Astrocyte (in vitro differentiated cells and primary cell): ENCODE measurements around the gene SLC25A18. TPM values are rescaled to one million over a fixed set of nuclear protein-coding genes. Genes with fewer than 3 reads are reported as not detected.

Experiments
- DNase-seq: peaks from one replicate; pipeline ENCODE4 v3.0.0-alpha.2; 2010; ENCODE audit warnings: low read depth
- FAIRE-seq: peaks from 2 replicates; lab custom pipeline; 2011; peaks lifted over from hg19 to GRCh38; lab: Jason Lieb, UNC
- H2AFZ ChIP-seq: 2 replicates; pipeline ENCODE4 v1.6.0; 2012; ENCODE audit warnings: low read depth, low read length, inconsistent platforms
- H3K27ac ChIP-seq: 2 replicates; pipeline ENCODE4 v1.5.1; 2011; ENCODE audit warnings: low read depth, low read length, inconsistent platforms
- H3K27me3 ChIP-seq: 2 replicates; pipeline ENCODE4 v1.6.0; 2011; ENCODE audit warnings: low read length, inconsistent platforms; ENCODE audit not compliant: insufficient read depth
- H3K36me3 ChIP-seq: 2 replicates; pipeline ENCODE4 v1.5.1; 2011; ENCODE audit warnings: low read length, inconsistent platforms; ENCODE audit not compliant: insufficient read depth
- H3K4me1 ChIP-seq: 2 replicates; pipeline ENCODE4 v1.5.1; 2011; ENCODE audit warnings: low read length, inconsistent platforms; ENCODE audit not compliant: insufficient read depth
- H3K4me2 ChIP-seq: 2 replicates; pipeline ENCODE4 v1.6.0; 2012; ENCODE audit warnings: low read length, inconsistent platforms
- H3K4me3 ChIP-seq: 2 replicates; pipeline ENCODE4 v1.5.1; 2011; ENCODE audit warnings: low read depth, mild to moderate bottlenecking, low read length, inconsistent platforms; ENCODE audit not compliant: insufficient read depth
- H3K79me2 ChIP-seq: 2 replicates; pipeline ENCODE4 v1.6.0; 2012; ENCODE audit warnings: mild to moderate bottlenecking, low read length, inconsistent platforms; ENCODE audit not compliant: insufficient read depth
- H3K9ac ChIP-seq: 2 replicates; pipeline ENCODE4 v1.6.0; 2012; ENCODE audit warnings: mild to moderate bottlenecking, low read length, inconsistent platforms
- H3K9me3 ChIP-seq: 2 replicates; pipeline ENCODE4 v1.5.1; 2012; ENCODE audit warnings: low read depth, mild to moderate bottlenecking, low read length, inconsistent platforms; ENCODE audit not compliant: insufficient read depth
- H4K20me1 ChIP-seq: 2 replicates; pipeline ENCODE4 v1.6.0; 2012; ENCODE audit warnings: low read length, inconsistent platforms; ENCODE audit not compliant: insufficient read depth
- H3K27ac Mint-ChIP-seq: one replicate; pipeline ENCODE4 v1.8.0; 2021; ENCODE audit warnings: mild to moderate bottlenecking, mixed read lengths; ENCODE audit not compliant: unreplicated experiment
- H3K27me3 Mint-ChIP-seq: one replicate; pipeline ENCODE4 v1.8.0; 2021; ENCODE audit warnings: low read depth, mixed read lengths; ENCODE audit not compliant: unreplicated experiment
- H3K36me3 Mint-ChIP-seq: one replicate; pipeline ENCODE4 v1.8.0; 2021; ENCODE audit warnings: low read depth, mixed read lengths; ENCODE audit not compliant: unreplicated experiment
- H3K4me1 Mint-ChIP-seq: one replicate; pipeline ENCODE4 v1.8.0; 2021; ENCODE audit warnings: low read depth, mixed read lengths; ENCODE audit not compliant: unreplicated experiment
- H3K4me3 Mint-ChIP-seq: one replicate; pipeline ENCODE4 v1.8.0; 2021; ENCODE audit warnings: mild to moderate bottlenecking, moderate library complexity, mixed read lengths; ENCODE audit not compliant: unreplicated experiment
- H3K9me3 Mint-ChIP-seq: one replicate; pipeline ENCODE4 v1.8.0; 2021; ENCODE audit warnings: mild to moderate bottlenecking, mixed read lengths; ENCODE audit not compliant: unreplicated experiment
- CTCF ChIP-seq: IDR thresholded peaks from 2 replicates; pipeline ENCODE4 v1.5.1; 2011; ENCODE audit warnings: low read depth, mild to moderate bottlenecking, inconsistent platforms, low read length, moderate library complexity; ENCODE audit not compliant: insufficient read depth
- EZH2 ChIP-seq: IDR thresholded peaks from 2 replicates; pipeline ENCODE4 v1.6.1; 2012; ENCODE audit warnings: mild to moderate bottlenecking, low read length, inconsistent platforms; ENCODE audit not compliant: insufficient read depth
- total RNA-seq: library from RNA; stranded (reverse); gene quantifications from 2 replicates; pipeline ENCODE4 v1.2.1, GENCODE V29; 2021

Gene SLC25A18
- total RNA-seq, 1 donor from 2014 or later: 0.48 TPM

DNA sequence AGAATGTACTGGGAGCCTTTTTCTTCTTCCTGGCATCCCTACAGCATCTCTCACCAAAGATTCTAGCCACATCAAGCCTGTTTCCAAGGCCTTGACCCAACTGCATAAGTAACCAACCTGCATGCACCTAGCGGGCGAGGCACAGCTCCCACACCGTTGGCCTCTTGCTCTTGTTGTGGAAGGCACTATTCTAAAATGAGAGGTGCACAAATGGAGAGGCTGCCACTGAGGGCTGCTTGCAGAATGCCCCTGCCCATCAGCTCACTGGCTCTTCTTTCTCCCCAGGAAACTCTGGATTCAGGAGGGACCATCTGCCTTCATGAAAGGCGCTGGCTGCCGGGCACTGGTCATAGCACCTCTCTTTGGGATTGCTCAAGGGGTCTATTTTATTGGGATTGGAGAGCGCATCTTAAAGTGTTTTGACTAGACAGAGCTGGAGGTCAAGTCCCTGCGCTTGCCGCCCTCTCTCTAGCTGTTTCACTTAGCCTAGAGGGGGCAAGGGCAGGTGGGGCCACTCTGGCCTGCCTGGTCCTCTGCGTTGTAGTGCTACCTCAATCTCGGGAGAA lies 26.6 kb downstream of the SLC25A18 start:
- FAIRE-seq (no peak), DNase-seq (no peak)
- Histone ChIP-seq H3K9ac (no peak overlapping the region), H3K4me3 (no peak overlapping the region), H3K4me2 (no peak overlapping the region), H3K27me3 (no peaks in the 10 kb centered on the region), H3K36me3 (peaks cover 33% of the 10 kb centered on the region), H3K9me3 (no peaks in the 10 kb centered on the region), H4K20me1 (peaks cover 6% of the 10 kb centered on the region), H2AFZ (no peak overlapping the region), H3K4me1 (no peaks in the 10 kb centered on the region), H3K79me2 (no peaks in the 10 kb centered on the region), H3K27ac (no peak overlapping the region)
- Mint-ChIP-seq H3K4me1 (no peaks in the 10 kb centered on the region), H3K27me3 (no peaks in the 10 kb centered on the region), H3K27ac (no peak overlapping the region), H3K9me3 (no peaks in the 10 kb centered on the region), H3K36me3 (peaks cover 8% of the 10 kb centered on the region), H3K4me3 (no peak overlapping the region)
- no peak for TF ChIP-seq EZH2
- TF ChIP-seq CTCF: no peak

DNA sequence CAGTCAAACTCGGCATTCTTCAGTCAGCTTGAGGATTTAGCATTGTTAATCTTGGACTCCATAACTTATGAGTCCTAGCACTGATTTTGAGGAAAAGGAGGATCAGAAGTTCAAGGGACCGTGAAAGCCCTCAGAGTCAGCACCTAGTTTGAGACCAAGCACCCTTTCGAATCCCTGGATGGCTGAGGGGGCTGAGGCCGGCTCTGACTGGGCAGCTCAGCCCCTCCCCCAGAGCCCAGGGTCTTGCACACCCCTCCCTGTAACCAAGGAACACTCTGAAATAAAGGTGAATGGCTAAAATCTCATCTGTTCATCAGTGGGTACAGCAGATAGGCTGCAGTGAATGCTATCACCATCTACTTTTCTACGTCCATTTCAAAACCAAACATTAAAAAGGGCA lies 27.3 kb downstream of the SLC25A18 start:
- DNase-seq: no peak
- Histone ChIP-seq H3K27me3 (no peaks in the 10 kb centered on the region), H2AFZ (no peak overlapping the region), H3K4me3 (no peak overlapping the region), H3K9ac (no peak overlapping the region), H3K27ac (no peak overlapping the region), H3K4me2 (no peak overlapping the region), H3K36me3 (peaks cover 34% of the 10 kb centered on the region), H3K9me3 (no peaks in the 10 kb centered on the region), H3K79me2 (no peaks in the 10 kb centered on the region), H4K20me1 (peaks cover 12% of the 10 kb centered on the region), H3K4me1 (no peaks in the 10 kb centered on the region)
- no peaks in the 10 kb centered on the region for H3K9me3 Mint-ChIP-seq
- no peak for FAIRE-seq
- no peak overlapping the region for H3K4me3 Mint-ChIP-seq
- H3K27me3 Mint-ChIP-seq: no peaks in the 10 kb centered on the region
- TF ChIP-seq CTCF (no peak), EZH2 (no peak)
- no peak overlapping the region for H3K27ac Mint-ChIP-seq
- no peaks in the 10 kb centered on the region for H3K4me1 Mint-ChIP-seq
- peaks cover 8% of the 10 kb centered on the region for H3K36me3 Mint-ChIP-seq

GRCh38 chr22:17592201-17592600 lies 28.9 kb downstream of the SLC25A18 start:
- Histone ChIP-seq H3K9ac (no peak overlapping the region), H3K4me3 (no peak overlapping the region), H3K4me1 (no peaks in the 10 kb centered on the region), H3K27me3 (no peaks in the 10 kb centered on the region), H3K79me2 (no peaks in the 10 kb centered on the region), H2AFZ (no peak overlapping the region), H3K27ac (no peak overlapping the region), H3K4me2 (no peak overlapping the region), H3K9me3 (no peaks in the 10 kb centered on the region), H3K36me3 (peaks cover 43% of the 10 kb centered on the region), H4K20me1 (peaks cover 12% of the 10 kb centered on the region)
- Mint-ChIP-seq H3K4me3 (no peak overlapping the region), H3K27ac (no peak overlapping the region), H3K27me3 (no peaks in the 10 kb centered on the region), H3K36me3 (peaks cover 16% of the 10 kb centered on the region), H3K9me3 (no peaks in the 10 kb centered on the region), H3K4me1 (peaks cover 2% of the 10 kb centered on the region)
- TF ChIP-seq CTCF (no peak), EZH2 (no peak)
- no peak for FAIRE-seq
- DNase-seq: no peak
